ENCODE results near the gene UCN. TPM values are rescaled to one million over a fixed set of nuclear protein-coding genes. Genes with fewer than 3 reads are reported as not detected.

Gene UCN
- total RNA-seq, 1 experiment from 2014 or later = 7.9 TPM

- no TSS peak for BruUV-seq (replicated peaks)
- Mint-ChIP-seq H3K9me3 (ENCODE audit: unreplicated experiment) (no peaks in the 10 kb centered on the region), H3K27me3 (ENCODE audit: insufficient read depth, unreplicated experiment) (no peaks in the 10 kb centered on the region), H3K4me1 (ENCODE audit: insufficient read depth, unreplicated experiment) (peaks cover 30% of the 10 kb centered on the region), H3K27ac (ENCODE audit: low read depth, unreplicated experiment) (no peak overlapping the region), H3K36me3 (ENCODE audit: insufficient read depth, unreplicated experiment) (peaks cover 46% of the 10 kb centered on the region), H3K4me3 (ENCODE audit: unreplicated experiment) (no peak overlapping the region)
- TF ChIP-seq CTCF (IDR thresholded peaks at IDR 0.05; ENCODE audit: unreplicated experiment) = no peak
- intact Hi-C loops (cut with micrococcal nuclease) = no loop called here
- CTCF ChIA-PET = interaction anchor here (0.7 kb wide), 1 partner anchor 12 kb away, joined by 3 read pairs; no protein-coding TSS in a partner anchor
- POLR2A ChIA-PET = interaction anchor here (1.2 to 2.0 kb wide), 2 partner anchors 26 to 28 kb away, joined by 4 to 7 read pairs; partner anchors contain the start of gene MPV17
- no peak for DNase-seq (ENCODE audit: unreplicated experiment)
Measured at GRCh38 chr2:27350106-27350693, 42.0 kb upstream of the UCN start.

- peaks cover 20% of the 10 kb centered on the region for H3K4me1 Mint-ChIP-seq (ENCODE audit: insufficient read depth, unreplicated experiment)
- no TSS peak for BruUV-seq (replicated peaks)
- no peaks in the 10 kb centered on the region for H3K27me3 Mint-ChIP-seq (ENCODE audit: insufficient read depth, unreplicated experiment)
- DNase-seq (ENCODE audit: unreplicated experiment) = no peak
- peaks cover 63% of the 10 kb centered on the region for H3K36me3 Mint-ChIP-seq (ENCODE audit: insufficient read depth, unreplicated experiment)
- H3K9me3 Mint-ChIP-seq (ENCODE audit: unreplicated experiment) = no peaks in the 10 kb centered on the region
- H3K27ac Mint-ChIP-seq (ENCODE audit: low read depth, unreplicated experiment) = peak overlapping the region; percentile 19
- intact Hi-C loops (cut with micrococcal nuclease) = no loop called here
- no peak for TF ChIP-seq CTCF (IDR thresholded peaks at IDR 0.05; ENCODE audit: unreplicated experiment)
- POLR2A ChIA-PET = interaction anchor here (1.4 to 1.9 kb wide), 2 partner anchors 9 to 24 kb away, joined by 5 to 11 read pairs; partner anchors contain the start of genes GTF3C2 and MPV17
- CTCF ChIA-PET = no interaction called here
- no peak overlapping the region for H3K4me3 Mint-ChIP-seq (ENCODE audit: unreplicated experiment)
Measured at GRCh38 chr2:27347641-27348040, 39.4 kb upstream of the UCN start.

DNA sequence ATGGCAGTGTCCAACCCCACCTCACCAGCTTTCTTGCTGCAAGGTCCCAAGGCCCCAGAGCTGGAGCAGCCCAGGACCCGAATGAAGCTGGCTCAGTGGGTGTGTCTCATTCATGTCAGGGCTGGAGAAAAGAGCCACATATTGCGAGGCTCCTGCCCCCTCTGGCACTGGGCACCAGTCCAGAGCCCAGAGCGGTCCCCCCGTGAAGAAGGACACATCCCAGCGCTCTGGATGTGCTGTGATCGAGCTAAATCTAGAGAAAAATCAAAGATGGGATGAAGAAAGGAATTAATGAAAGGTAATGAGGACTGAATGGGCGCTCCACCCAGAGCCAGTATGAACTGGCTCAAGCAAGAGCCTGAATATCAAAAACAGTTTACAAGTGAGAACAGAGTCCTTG is 27.9 kb upstream of the UCN start:
- no TSS peak for BruUV-seq (replicated peaks)
- TF ChIP-seq CTCF (IDR thresholded peaks at IDR 0.05; ENCODE audit: unreplicated experiment) = no peak
- Mint-ChIP-seq H3K27ac (ENCODE audit: low read depth, unreplicated experiment) (no peak overlapping the region), H3K27me3 (ENCODE audit: insufficient read depth, unreplicated experiment) (no peaks in the 10 kb centered on the region), H3K4me1 (ENCODE audit: insufficient read depth, unreplicated experiment) (no peaks in the 10 kb centered on the region), H3K4me3 (ENCODE audit: unreplicated experiment) (no peak overlapping the region), H3K36me3 (ENCODE audit: insufficient read depth, unreplicated experiment) (peaks cover 92% of the 10 kb centered on the region), H3K9me3 (ENCODE audit: unreplicated experiment) (no peaks in the 10 kb centered on the region)
- CTCF ChIA-PET = interaction anchor here (0.6 to 1.2 kb wide), 2 partner anchors 34 to 153 kb away, joined by 3 to 4 read pairs; no protein-coding TSS in a partner anchor
- POLR2A ChIA-PET = interaction anchor here (3.0 kb wide), 1 partner anchor 12 kb away, joined by 14 read pairs; the partner anchor contains the start of gene MPV17
- DNase-seq (ENCODE audit: unreplicated experiment) = no peak
- intact Hi-C loops (cut with micrococcal nuclease) = no loop called here

- Mint-ChIP-seq H3K9me3 (ENCODE audit: unreplicated experiment) (no peaks in the 10 kb centered on the region), H3K36me3 (ENCODE audit: insufficient read depth, unreplicated experiment) (peaks cover 92% of the 10 kb centered on the region), H3K4me3 (ENCODE audit: unreplicated experiment) (no peak overlapping the region), H3K4me1 (ENCODE audit: insufficient read depth, unreplicated experiment) (no peaks in the 10 kb centered on the region), H3K27ac (ENCODE audit: low read depth, unreplicated experiment) (no peak overlapping the region), H3K27me3 (ENCODE audit: insufficient read depth, unreplicated experiment) (no peaks in the 10 kb centered on the region)
- CTCF ChIA-PET = interaction anchor here (0.6 kb wide), 1 partner anchor 152 kb away, joined by 3 read pairs; no protein-coding TSS in a partner anchor
- intact Hi-C loops (cut with micrococcal nuclease) = no loop called here
- no TSS peak for BruUV-seq (replicated peaks)
- no peak for TF ChIP-seq CTCF (IDR thresholded peaks at IDR 0.05; ENCODE audit: unreplicated experiment)
- POLR2A ChIA-PET = interaction anchor here (0.8 kb wide), 1 partner anchor 36 kb away, joined by 3 read pairs; no protein-coding TSS in a partner anchor
- DNase-seq (ENCODE audit: unreplicated experiment) = no peak
Measured at GRCh38 chr2:27335311-27335710, 27.1 kb upstream of the UCN start.
